Measurements from ENCODE around the gene CUTC. TPM values are rescaled to one million over a fixed set of nuclear protein-coding genes. Genes with fewer than 3 reads are reported as not detected.

Gene CUTC
- total and polyA plus RNA-seq, 2 donors, result 31.8 to 41.2 TPM

- H3K27me3 ChIP-seq (ENCODE audit: control insufficient read depth in 2 of 2, insufficient read depth in 1 of 2, low read length in 1 of 2), result no peaks in the 10 kb centered on the region
- no peaks in the 10 kb centered on the region for H3K36me3 ChIP-seq (ENCODE audit: control insufficient read depth in 2 of 2, insufficient read depth in 2 of 2, low read length in 1 of 2)
- H3K27ac ChIP-seq (ENCODE audit: low read depth in 1 of 2, low read length in 1 of 2), result no peak overlapping the region
- WGBS, result 97% methylated on average over 6 of the region's 6 CpGs
- H3K4me1 ChIP-seq (ENCODE audit: control insufficient read depth in 2 of 2, insufficient read depth in 2 of 2, low read length in 2 of 2), result peaks cover 0 to 1% of the 10 kb centered on the region in 2 donors
- no peak for DNase-seq (ENCODE audit: low read depth in 6 of 9, low spot score in 9 of 9)
- no peaks in the 10 kb centered on the region for H3K9me3 ChIP-seq (ENCODE audit: control insufficient read depth in 2 of 2, insufficient read depth in 1 of 2, low read length in 1 of 2)
- no peak overlapping the region for H3K4me3 ChIP-seq (ENCODE audit: low read length in 2 of 2)
Measured at GRCh38 chr10:99784727-99785441, 52.9 kb downstream of the CUTC start.

- no peak overlapping the region for H3K4me3 ChIP-seq (ENCODE audit: low read length in 2 of 2)
- no peak for DNase-seq (ENCODE audit: low read depth in 6 of 9, low spot score in 9 of 9)
- H3K9me3 ChIP-seq (ENCODE audit: control insufficient read depth in 2 of 2, insufficient read depth in 1 of 2, low read length in 1 of 2), result no peaks in the 10 kb centered on the region
- H3K27ac ChIP-seq (ENCODE audit: low read depth in 1 of 2, low read length in 1 of 2), result no peak overlapping the region
- WGBS, result 97% methylated on average over 6 of the region's 6 CpGs
- H3K4me1 ChIP-seq (ENCODE audit: control insufficient read depth in 2 of 2, insufficient read depth in 2 of 2, low read length in 2 of 2), result no peaks in the 10 kb centered on the region
- H3K36me3 ChIP-seq (ENCODE audit: control insufficient read depth in 2 of 2, insufficient read depth in 2 of 2, low read length in 1 of 2), result no peaks in the 10 kb centered on the region
- H3K27me3 ChIP-seq (ENCODE audit: control insufficient read depth in 2 of 2, insufficient read depth in 1 of 2, low read length in 1 of 2), result no peaks in the 10 kb centered on the region
Measured at GRCh38 chr10:99785646-99786045, 53.6 kb downstream of the CUTC start.

GRCh38 chr10:99787311-99787710 lies 55.3 kb downstream of the CUTC start:
- no peaks in the 10 kb centered on the region for H3K27me3 ChIP-seq (ENCODE audit: control insufficient read depth in 2 of 2, insufficient read depth in 1 of 2, low read length in 1 of 2)
- H3K4me1 ChIP-seq (ENCODE audit: control insufficient read depth in 2 of 2, insufficient read depth in 2 of 2, low read length in 2 of 2), result no peaks in the 10 kb centered on the region
- no peak overlapping the region for H3K4me3 ChIP-seq (ENCODE audit: low read length in 2 of 2)
- no peaks in the 10 kb centered on the region for H3K36me3 ChIP-seq (ENCODE audit: control insufficient read depth in 2 of 2, insufficient read depth in 2 of 2, low read length in 1 of 2)
- H3K27ac ChIP-seq (ENCODE audit: low read depth in 1 of 2, low read length in 1 of 2), result no peak overlapping the region
- DNase-seq (ENCODE audit: low read depth in 6 of 9, low spot score in 9 of 9), result no peak
- WGBS, result 98% methylated on average over 5 of the region's 5 CpGs
- no peaks in the 10 kb centered on the region for H3K9me3 ChIP-seq (ENCODE audit: control insufficient read depth in 2 of 2, insufficient read depth in 1 of 2, low read length in 1 of 2)

GRCh38 chr10:99787782-99788445 lies 55.9 kb downstream of the CUTC start:
- 95% methylated on average over 7 of the region's 7 CpGs for WGBS
- no peak overlapping the region for H3K27ac ChIP-seq (ENCODE audit: low read depth in 1 of 2, low read length in 1 of 2)
- DNase-seq (ENCODE audit: low read depth in 6 of 9, low spot score in 9 of 9), result no peak

GRCh38 chr10:99788598-99789256 lies 56.7 kb downstream of the CUTC start:
- DNase-seq (ENCODE audit: low read depth in 6 of 9, low spot score in 9 of 9), result no peak
- Histone ChIP-seq H3K36me3 (ENCODE audit: control insufficient read depth in 2 of 2, insufficient read depth in 2 of 2, low read length in 1 of 2) (no peaks in the 10 kb centered on the region), H3K27me3 (ENCODE audit: control insufficient read depth in 2 of 2, insufficient read depth in 1 of 2, low read length in 1 of 2) (no peaks in the 10 kb centered on the region), H3K27ac (ENCODE audit: low read depth in 1 of 2, low read length in 1 of 2) (no peak overlapping the region), H3K4me1 (ENCODE audit: control insufficient read depth in 2 of 2, insufficient read depth in 2 of 2, low read length in 2 of 2) (no peaks in the 10 kb centered on the region), H3K9me3 (ENCODE audit: control insufficient read depth in 2 of 2, insufficient read depth in 1 of 2, low read length in 1 of 2) (no peaks in the 10 kb centered on the region), H3K4me3 (ENCODE audit: low read length in 2 of 2) (no peak overlapping the region)
- 97% methylated on average over 6 of the region's 6 CpGs for WGBS

More at GRCh38 chr10:99787782-99788445, 55.9 kb downstream of the CUTC start:
- no peaks in the 10 kb centered on the region for H3K36me3 ChIP-seq (ENCODE audit: control insufficient read depth in 2 of 2, insufficient read depth in 2 of 2, low read length in 1 of 2)
- H3K4me3 ChIP-seq (ENCODE audit: low read length in 2 of 2), result no peak overlapping the region
- H3K9me3 ChIP-seq (ENCODE audit: control insufficient read depth in 2 of 2, insufficient read depth in 1 of 2, low read length in 1 of 2), result no peaks in the 10 kb centered on the region
- no peaks in the 10 kb centered on the region for H3K4me1 ChIP-seq (ENCODE audit: control insufficient read depth in 2 of 2, insufficient read depth in 2 of 2, low read length in 2 of 2)
- H3K27me3 ChIP-seq (ENCODE audit: control insufficient read depth in 2 of 2, insufficient read depth in 1 of 2, low read length in 1 of 2), result no peaks in the 10 kb centered on the region

GRCh38 chr10:99791831-99792230 lies 59.8 kb downstream of the CUTC start:
- Histone ChIP-seq H3K9me3 (ENCODE audit: control insufficient read depth in 2 of 2, insufficient read depth in 1 of 2, low read length in 1 of 2) (no peaks in the 10 kb centered on the region), H3K36me3 (ENCODE audit: control insufficient read depth in 2 of 2, insufficient read depth in 2 of 2, low read length in 1 of 2) (no peaks in the 10 kb centered on the region), H3K4me1 (ENCODE audit: control insufficient read depth in 2 of 2, insufficient read depth in 2 of 2, low read length in 2 of 2) (no peaks in the 10 kb centered on the region), H3K4me3 (ENCODE audit: low read length in 2 of 2) (no peak overlapping the region), H3K27ac (ENCODE audit: low read depth in 1 of 2, low read length in 1 of 2) (no peak overlapping the region), H3K27me3 (ENCODE audit: control insufficient read depth in 2 of 2, insufficient read depth in 1 of 2, low read length in 1 of 2) (no peaks in the 10 kb centered on the region)
- WGBS, result 99% methylated on average over 3 of the region's 3 CpGs
- DNase-seq (ENCODE audit: low read depth in 6 of 9, low spot score in 9 of 9), result no peak

- Histone ChIP-seq H3K27me3 (ENCODE audit: control insufficient read depth in 2 of 2, insufficient read depth in 1 of 2, low read length in 1 of 2) (no peaks in the 10 kb centered on the region), H3K36me3 (ENCODE audit: control insufficient read depth in 2 of 2, insufficient read depth in 2 of 2, low read length in 1 of 2) (no peaks in the 10 kb centered on the region), H3K27ac (ENCODE audit: low read depth in 1 of 2, low read length in 1 of 2) (no peak overlapping the region), H3K4me1 (ENCODE audit: control insufficient read depth in 2 of 2, insufficient read depth in 2 of 2, low read length in 2 of 2) (no peaks in the 10 kb centered on the region), H3K4me3 (ENCODE audit: low read length in 2 of 2) (no peak overlapping the region), H3K9me3 (ENCODE audit: control insufficient read depth in 2 of 2, insufficient read depth in 1 of 2, low read length in 1 of 2) (no peaks in the 10 kb centered on the region)
- DNase-seq (ENCODE audit: low read depth in 6 of 9, low spot score in 9 of 9), result no peak
- 99% methylated on average over 4 of the region's 4 CpGs for WGBS
Measured at GRCh38 chr10:99793819-99794218, 61.8 kb downstream of the CUTC start.

GRCh38 chr10:99796928-99797327 lies 64.9 kb downstream of the CUTC start:
- H3K4me3 ChIP-seq (ENCODE audit: low read length in 2 of 2), result no peak overlapping the region
- 96% methylated on average over 6 of the region's 6 CpGs for WGBS
- no peak for DNase-seq (ENCODE audit: low read depth in 6 of 9, low spot score in 9 of 9)
- no peak overlapping the region for H3K27ac ChIP-seq (ENCODE audit: low read depth in 1 of 2, low read length in 1 of 2)
- H3K9me3 ChIP-seq (ENCODE audit: control insufficient read depth in 2 of 2, insufficient read depth in 1 of 2, low read length in 1 of 2), result no peaks in the 10 kb centered on the region
- no peaks in the 10 kb centered on the region for H3K4me1 ChIP-seq (ENCODE audit: control insufficient read depth in 2 of 2, insufficient read depth in 2 of 2, low read length in 2 of 2)
- no peaks in the 10 kb centered on the region for H3K27me3 ChIP-seq (ENCODE audit: control insufficient read depth in 2 of 2, insufficient read depth in 1 of 2, low read length in 1 of 2)
- H3K36me3 ChIP-seq (ENCODE audit: control insufficient read depth in 2 of 2, insufficient read depth in 2 of 2, low read length in 1 of 2), result no peaks in the 10 kb centered on the region

- no peaks in the 10 kb centered on the region for H3K4me1 ChIP-seq (ENCODE audit: control insufficient read depth in 2 of 2, insufficient read depth in 2 of 2, low read length in 2 of 2)
- no peak overlapping the region for H3K4me3 ChIP-seq (ENCODE audit: low read length in 2 of 2)
- no peaks in the 10 kb centered on the region for H3K27me3 ChIP-seq (ENCODE audit: control insufficient read depth in 2 of 2, insufficient read depth in 1 of 2, low read length in 1 of 2)
- no peaks in the 10 kb centered on the region for H3K36me3 ChIP-seq (ENCODE audit: control insufficient read depth in 2 of 2, insufficient read depth in 2 of 2, low read length in 1 of 2)
- no peak for DNase-seq (ENCODE audit: low read depth in 6 of 9, low spot score in 9 of 9)
- H3K27ac ChIP-seq (ENCODE audit: low read depth in 1 of 2, low read length in 1 of 2), result no peak overlapping the region
- 97% methylated on average over 4 of the region's 4 CpGs for WGBS
- H3K9me3 ChIP-seq (ENCODE audit: control insufficient read depth in 2 of 2, insufficient read depth in 1 of 2, low read length in 1 of 2), result no peaks in the 10 kb centered on the region
Measured at GRCh38 chr10:99798031-99798430, 66.0 kb downstream of the CUTC start.
